ENCODE data around the gene CARD19.
"Not testable (repeated sequence)": the region's sequence is repeated elsewhere in the genome, so short reads cannot be mapped to it uniquely, and the experiment has no call there.

CARD19 gene

DNA sequence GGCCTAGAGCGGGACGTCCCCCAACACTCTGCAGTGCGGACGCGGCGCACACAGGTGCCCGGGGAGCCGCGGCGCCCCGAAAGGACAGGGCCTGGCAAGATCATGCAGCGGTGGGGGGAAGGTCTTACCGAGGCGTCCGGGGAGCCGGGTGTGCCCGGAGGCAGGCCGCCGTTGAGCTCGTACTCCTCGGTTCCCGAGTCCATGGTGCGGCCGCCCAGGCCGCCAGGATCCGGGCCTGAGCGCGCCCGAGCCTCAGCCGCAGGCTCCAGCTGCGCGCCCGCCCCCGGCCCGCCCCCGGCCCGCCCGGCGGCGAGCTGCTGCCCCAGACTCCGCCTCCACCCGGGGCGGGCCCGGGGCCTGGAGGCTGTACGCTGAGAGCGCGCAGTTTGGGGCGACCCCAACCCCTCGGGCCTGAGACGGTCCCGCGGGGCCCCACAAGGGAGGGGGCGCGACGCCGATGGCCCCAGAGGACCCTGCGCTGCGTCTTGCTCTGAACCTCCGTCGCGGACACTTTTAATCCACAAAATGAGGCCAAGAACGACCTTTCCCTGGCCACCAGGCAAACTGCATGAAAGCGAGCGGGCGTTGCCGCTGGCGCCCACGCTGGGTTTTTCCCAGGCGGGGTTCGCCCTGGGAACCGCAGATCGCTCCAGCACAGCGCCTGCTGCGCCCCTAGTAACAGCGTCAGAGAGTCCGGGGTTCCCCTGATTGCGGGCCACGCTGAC is 38.2 kb downstream of the CARD19 start, which contains the start of gene NINJ1:
TSS of gene NINJ1 (minus strand) at position 237 of the 725 bp plus-strand sequence. CDS start at position 203, 34 bp downstream.
- DNase-seq (ENCODE audit: low spot score): no peak

DNA sequence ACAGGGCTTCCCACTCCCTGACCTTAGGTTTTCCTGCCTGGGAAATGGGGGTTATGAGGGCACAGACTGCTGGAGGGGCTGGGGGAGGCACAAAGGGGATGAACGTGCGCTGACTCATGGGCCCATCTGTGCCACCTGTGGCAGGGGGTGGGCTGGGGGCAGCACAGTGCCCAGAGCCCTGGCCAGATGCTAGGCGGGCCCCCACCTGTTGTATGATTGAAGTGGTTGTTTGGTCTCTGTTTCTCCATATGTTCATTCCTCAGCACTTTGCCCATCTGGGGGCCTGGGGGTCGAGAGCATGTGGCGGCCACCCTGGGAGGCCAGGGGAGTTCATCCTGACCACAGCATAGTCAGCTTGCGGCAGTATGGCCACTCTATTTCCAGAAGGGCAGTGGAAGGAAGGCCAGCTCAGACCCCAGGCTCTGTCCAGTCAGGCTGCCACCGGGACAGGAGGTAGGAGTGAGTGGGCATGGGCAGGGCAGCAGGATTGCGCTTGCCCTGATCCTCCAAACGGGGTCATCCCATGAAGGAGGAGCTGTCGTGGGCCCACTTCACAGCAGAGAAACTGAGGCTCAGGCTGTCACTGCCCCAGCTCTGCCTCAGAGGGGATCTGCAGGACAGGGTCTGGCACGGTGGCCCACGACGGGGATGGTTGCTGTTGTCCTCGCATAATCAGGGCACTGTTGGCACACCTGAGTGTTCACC is 38.9 kb downstream of the CARD19 start:
- DNase-seq (ENCODE audit: low spot score): no peak

DNA sequence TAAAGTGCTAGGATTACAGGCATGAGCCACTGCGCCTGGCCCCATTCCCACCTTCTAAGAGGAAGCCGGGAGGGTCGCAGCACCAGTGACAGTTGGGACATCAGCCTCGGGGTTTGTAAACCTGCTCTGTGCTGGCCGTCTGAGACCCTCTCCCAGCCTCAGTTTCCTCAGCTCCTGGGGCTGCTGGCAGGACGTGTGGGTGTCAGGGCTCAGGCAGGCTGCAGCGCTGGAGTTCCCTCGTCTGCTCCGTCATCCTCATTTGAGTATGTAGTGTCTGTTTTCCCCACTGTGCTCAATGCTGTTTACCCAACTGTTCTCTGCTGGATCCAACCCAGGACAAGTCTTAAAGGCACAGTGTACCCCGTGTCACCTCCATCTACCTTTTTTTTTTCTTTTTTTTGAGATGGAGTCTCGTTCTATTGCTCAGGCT is 40.0 kb downstream of the CARD19 start:
- no peak for DNase-seq (ENCODE audit: low spot score)

- DNase-seq (ENCODE audit: low spot score): no peak
Measured at GRCh38 chr9:93137362-93137761, 41.3 kb downstream of the CARD19 start.

DNA sequence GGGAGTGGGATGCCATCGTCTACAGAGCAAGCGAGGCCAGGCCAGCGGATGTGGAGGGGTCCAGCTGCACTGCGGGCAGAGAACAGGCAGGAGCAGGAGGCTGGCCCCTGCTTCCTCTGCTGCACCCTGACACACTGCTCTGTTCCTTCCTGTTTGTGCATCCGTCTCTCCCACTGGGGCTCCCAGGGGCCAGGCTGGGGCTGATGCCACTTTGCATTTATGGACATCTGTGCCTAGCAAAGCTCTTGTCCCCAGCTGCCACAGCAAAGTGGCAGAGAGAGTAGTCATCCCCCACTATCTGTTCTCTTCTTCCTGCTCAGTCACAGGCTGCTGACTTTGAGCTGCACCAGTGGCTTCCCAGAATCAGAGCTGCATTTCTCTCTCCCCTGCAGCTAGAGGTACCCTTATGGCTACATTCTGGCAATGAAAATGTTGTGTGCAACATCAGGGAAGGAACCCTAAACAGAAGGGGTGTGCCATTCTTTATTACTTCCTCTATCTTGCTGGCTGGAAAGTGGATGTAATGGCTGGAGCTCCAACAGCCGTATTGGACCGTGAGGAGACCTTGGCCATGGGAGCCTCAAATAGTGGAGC is 42.3 kb downstream of the CARD19 start:
- no peak for DNase-seq (ENCODE audit: low spot score)

DNA sequence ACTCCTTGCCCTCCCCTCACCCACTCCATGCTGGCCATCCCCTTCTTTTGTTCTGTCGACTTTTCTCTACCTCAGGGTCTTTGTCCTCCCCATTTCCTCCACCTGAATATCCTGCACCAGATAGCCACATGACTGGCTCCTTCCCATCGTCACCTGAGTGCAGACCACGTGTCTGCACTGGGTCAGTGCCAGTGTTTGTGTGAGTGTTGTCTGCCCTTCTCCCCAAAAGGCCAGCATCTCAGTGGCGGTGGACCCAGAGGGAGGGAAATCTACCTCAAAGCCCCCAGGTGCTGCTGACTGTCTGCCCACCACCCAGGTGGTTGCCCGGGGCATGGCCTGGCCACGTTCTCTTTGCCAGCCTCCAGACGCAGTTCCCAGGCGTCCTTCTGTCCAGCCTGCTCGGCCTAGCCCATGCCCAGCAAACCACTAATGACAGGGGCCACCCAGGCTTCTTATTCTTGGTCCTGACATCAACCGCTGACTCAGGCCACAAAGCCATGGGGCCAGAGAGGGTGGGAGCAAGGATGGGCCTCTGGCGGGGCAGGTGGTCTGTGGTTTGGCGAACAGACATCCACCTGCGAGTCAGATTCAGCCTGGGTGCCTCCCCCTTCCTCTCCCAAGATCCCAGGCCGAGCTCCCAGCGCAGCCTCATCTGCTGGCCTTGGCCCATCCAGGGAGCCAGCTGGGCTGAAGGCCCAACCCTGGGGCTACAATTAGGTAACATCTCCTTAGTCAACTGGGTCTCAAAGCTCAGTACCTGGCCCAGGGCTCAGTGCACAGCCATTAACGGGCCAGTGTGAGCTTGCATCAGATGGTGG is 43.6 kb downstream of the CARD19 start:
- no peak for DNase-seq (ENCODE audit: low spot score)

DNA sequence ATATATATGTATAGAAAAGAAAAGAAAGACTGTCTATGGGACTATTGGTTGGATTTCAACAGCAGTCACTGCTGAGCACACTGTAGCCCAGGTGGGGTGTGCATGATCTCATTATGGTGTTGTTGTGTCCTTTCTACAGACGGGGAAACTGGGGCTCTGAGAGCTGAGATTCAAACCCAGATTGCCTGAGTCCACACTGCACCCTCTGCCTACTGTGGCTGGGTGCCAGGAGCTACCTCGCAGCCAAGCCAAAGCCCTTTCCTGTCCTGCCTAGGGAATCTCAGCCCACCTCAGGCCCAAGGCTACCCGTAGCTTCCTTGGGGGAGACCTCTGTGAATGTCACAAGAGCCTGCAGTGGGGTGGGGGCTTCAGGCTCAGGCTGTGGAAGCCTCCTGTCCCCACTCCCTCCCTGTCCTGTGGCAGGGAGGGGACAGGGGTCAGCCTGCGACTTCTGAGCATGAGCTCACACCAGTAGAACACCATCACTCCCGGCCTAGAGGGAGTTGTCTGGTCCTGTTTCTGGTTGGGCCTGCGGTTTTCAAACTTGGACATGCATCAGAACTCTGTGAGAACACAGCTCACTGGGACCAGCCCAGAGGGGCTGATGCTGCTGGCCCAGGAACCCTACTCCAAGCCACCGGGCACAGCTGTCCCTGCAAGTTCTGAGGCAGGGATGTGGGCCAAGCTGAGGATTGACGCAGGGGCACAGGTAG is 45.9 kb downstream of the CARD19 start:
- DNase-seq (ENCODE audit: low spot score): no peak

GRCh38 chr9:93143830-93144530 is 48.0 kb downstream of the CARD19 start:
- no peak for DNase-seq (ENCODE audit: low spot score)

DNA sequence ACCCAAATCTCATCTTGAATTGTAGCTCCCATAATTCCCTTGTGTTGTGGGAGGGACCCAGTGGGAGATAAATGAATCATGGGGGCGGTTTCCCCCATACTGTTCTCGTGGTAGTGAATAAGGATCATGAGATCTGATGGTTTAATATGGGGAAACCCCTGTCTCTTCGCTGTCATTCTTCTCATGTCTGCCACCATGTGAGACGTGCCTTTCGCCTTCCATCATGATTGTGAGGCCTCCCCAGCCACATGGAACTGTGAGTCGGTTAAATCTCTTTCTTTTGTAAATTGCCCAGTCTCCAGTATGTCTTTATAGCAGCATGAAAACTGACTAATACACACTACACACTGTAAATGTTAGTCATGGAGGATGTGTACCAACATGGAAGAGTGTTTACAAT is 50.7 kb downstream of the CARD19 start:
- DNase-seq (ENCODE audit: low spot score): not testable (repeated sequence)

- no peak for DNase-seq (ENCODE audit: low spot score)
Measured at GRCh38 chr9:93147632-93148031, 51.6 kb downstream of the CARD19 start.

DNA sequence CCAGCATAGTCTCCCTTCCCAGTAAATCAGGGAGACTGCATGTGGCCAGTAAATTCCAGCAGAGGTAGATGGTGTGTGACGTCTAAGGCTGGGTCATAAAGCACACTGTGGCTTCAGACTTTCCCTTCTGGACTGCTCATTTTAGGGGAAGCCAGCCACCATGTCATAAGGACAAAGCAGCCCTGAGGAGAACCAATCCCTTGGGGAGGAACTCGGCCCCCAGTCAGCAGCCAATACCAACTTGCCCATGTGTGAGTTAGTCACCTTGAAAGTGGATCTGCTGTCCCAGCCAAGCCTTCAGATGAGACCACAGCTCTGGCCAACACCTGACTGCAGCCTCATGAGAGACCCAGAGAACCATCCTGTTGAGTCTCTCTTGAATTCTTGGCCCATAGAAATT is 52.7 kb downstream of the CARD19 start:
- DNase-seq (ENCODE audit: low spot score): no peak

GRCh38 chr9:93149361-93149760 is 53.3 kb downstream of the CARD19 start:
- no peak for DNase-seq (ENCODE audit: low spot score)

DNA sequence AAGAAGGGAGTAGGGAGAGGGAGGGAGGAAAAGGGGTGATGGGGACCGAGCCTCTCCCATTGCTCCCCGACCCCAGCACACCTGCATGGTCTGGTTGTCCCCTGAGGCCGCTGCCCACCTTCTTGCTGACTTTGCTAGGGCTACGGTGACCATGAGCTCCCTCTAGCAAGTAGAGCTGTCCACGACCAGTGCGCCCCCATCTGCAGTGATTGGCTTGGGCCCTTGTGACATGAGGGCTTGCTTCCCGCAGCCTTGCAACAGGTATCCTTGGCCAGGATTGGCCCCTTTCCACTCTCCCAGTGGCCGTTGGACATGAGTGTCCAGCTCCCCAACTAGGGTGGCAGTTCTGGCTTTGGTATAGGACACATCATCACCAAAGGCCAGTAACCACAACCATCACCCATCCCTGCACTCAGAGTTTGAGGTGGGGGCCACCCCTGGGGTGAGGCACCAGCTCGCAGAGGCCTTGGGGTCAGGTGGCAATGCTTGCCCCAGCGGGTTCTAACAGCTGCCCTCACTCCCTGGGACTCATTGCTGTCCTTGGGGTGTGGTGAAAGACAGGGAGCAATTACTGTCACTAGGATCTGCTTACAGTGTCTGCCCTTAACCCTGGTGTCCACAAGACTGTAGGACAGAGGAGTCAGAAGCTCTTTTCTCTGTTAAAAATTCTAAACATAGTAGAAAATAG is 55.2 kb downstream of the CARD19 start:
- DNase-seq (ENCODE audit: low spot score): no peak

DNA sequence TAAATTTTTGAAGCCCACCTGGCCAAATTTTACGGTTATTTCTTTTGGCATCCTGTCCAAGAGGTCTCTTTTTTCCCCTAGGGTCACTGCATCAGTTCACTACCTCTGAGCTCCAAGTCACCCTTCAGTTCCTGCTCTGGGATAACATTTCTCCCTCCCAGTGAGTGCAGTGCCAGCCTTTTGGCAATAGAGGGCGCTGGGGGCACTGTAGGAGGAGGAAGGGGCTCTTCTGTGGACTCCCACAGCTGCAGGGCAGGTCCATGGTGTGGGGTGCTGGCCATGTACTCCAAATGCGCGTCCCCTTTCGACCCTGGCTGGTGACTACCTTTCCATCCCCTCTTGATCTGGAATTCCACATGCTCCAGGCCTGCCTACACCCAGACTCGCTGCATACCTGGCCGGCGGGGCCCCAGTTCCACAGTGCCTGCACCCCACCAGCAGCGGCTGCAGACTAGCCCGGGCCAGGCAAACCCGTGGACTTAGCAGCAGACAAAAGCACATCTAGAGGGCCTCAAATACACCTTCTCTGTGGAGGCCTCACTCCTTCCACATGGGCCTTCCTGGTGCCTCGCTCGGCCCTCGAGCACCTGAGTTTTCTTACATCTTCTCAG is 58.4 kb downstream of the CARD19 start:
- DNase-seq (ENCODE audit: low spot score): no peak

DNA sequence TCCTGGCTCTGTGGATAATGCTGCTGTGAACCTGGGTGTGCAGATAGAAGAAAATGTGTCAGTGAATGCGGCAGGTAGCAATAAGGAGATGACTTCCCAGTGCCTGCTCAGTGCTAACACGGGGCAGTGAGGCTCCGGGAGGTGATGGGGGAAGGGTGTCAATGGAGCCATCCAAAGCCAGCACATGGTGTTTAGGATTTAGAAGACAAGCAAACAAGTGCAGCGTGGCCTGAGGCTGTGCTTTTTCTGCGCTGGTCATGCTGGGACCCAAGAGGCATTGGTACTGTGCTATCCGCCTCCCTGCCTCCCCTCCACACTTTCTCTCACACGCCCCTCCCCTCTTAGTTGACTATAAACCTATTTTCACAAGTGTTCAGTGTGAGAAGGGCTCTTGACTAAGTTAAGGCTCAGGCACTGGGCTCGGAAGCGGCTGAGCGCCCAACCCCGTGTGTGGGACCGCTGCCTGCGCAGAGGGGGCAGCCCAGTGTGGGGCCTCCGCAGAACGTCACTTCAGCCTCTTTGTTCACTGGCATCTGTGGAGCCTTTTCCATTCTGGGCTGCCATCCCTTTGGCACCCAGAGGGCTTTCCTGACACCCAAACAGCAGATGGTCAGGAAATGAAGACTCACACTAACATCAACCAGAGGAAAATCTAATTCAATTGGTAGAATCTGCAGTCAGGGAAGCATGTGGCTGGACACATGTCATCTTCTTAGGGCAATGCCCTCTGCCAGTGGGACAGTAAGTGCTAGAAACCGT is 59.9 kb downstream of the CARD19 start:
- DNase-seq (ENCODE audit: low spot score): no peak

GRCh38 chr9:93156475-93157008 is 60.5 kb downstream of the CARD19 start:
- DNase-seq (ENCODE audit: low spot score): no peak

- DNase-seq (ENCODE audit: low spot score): peak; percentile 39
Measured at GRCh38 chr9:93159601-93160471, 63.8 kb downstream of the CARD19 start.
